Measurements from ENCODE around the gene AGFG1.

AGFG1 gene

DNA sequence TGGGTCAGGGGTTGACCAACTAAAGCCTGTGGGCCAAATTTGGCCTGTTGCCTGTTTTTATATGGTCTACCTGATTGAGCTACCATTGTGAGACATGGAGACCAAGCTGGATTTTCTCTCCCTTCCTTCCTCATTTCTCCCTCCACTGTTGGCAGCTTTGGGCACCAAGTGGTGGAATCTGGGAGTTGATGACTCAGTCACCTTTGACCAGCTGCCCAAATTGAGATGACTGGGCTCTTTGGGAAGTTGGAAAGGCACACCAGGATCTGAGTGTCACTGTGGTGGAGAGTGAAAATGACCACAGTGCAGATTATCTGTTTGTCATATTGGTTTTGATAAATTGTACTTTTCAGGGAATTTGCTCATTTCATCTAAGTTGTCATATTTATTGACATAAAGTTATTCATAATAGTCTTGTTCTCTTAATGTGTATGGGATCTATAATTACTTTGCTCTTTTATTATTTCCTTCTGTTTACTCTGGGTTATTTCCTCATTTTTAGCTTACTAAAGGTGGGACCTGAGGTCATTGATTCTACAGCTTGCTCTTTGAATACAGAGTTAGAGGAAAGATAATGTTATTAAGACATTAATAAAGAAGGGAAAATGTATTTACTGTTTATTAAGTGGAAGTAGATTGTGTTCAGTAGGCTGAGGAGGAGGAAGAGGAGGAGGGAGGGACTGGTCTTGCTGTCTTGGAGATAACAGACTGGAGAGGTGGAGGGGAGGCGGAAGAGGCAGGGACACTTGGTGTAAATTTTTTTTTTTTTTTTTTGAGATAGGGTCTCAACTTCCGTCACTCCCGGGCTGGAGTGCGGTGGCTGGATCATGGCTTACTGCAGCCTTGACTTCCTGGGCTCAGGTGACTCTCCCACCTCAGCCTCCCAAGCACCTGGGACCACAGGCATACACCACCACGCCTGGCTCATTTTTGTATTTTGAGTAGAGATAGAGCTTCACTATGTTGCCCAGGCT is 31.8 kb downstream of the AGFG1 start:
- H3K4me1 ChIP-seq (ENCODE audit: control insufficient read depth, insufficient read depth, low read length): peaks cover 38% of the 10 kb centered on the region
- H3K27me3 ChIP-seq (replicated peaks; ENCODE audit: control insufficient read depth, insufficient read depth, low read length): no peaks in the 10 kb centered on the region
- H3K9ac ChIP-seq (ENCODE audit: low read length): peak overlapping the region; percentile 6
- no peaks in the 10 kb centered on the region for H3K9me3 ChIP-seq (ENCODE audit: control insufficient read depth, low read length)
- peak overlapping the region; percentile 57 for H3K4me3 ChIP-seq (ENCODE audit: low read length)
- H3K36me3 ChIP-seq (ENCODE audit: control insufficient read depth, insufficient read depth, low read length, severe bottlenecking): peaks cover 5% of the 10 kb centered on the region
- DNase-seq (ENCODE audit: low read depth): peak; percentile 46

GRCh38 chr2:227504700-227505099 is 32.7 kb downstream of the AGFG1 start:
- no peak for DNase-seq (ENCODE audit: low read depth)
- H3K9ac ChIP-seq (ENCODE audit: low read length): no peak overlapping the region
- no peaks in the 10 kb centered on the region for H3K27me3 ChIP-seq (replicated peaks; ENCODE audit: control insufficient read depth, insufficient read depth, low read length)
- H3K9me3 ChIP-seq (ENCODE audit: control insufficient read depth, low read length): no peaks in the 10 kb centered on the region
- peaks cover 3% of the 10 kb centered on the region for H3K36me3 ChIP-seq (ENCODE audit: control insufficient read depth, insufficient read depth, low read length, severe bottlenecking)
- peaks cover 38% of the 10 kb centered on the region for H3K4me1 ChIP-seq (ENCODE audit: control insufficient read depth, insufficient read depth, low read length)
- H3K4me3 ChIP-seq (ENCODE audit: low read length): no peak overlapping the region

DNA sequence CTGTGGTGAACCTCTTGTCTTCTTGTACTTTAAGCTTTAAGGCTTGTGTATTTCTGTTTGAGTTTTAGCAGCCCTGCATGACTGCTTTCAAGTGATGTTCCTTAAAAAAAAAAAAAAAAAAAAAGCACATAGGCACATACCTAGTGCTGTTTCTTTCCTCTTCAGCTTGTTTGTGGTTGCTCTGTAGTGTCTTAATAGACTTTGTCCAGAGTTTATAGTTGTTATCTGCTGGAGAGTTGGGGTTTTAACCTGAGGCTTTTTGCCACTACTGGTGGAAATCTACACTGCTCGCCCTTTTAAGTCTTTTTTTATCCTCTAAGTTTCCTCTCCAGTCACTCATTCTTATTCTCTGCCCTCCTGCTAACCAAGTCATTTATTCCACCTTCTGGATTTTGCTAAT is 34.5 kb downstream of the AGFG1 start:
- H3K4me3 ChIP-seq (ENCODE audit: low read length): no peak overlapping the region
- DNase-seq (ENCODE audit: low read depth): no peak
- H3K27me3 ChIP-seq (replicated peaks; ENCODE audit: control insufficient read depth, insufficient read depth, low read length): no peaks in the 10 kb centered on the region
- H3K9ac ChIP-seq (ENCODE audit: low read length): no peak overlapping the region
- H3K4me1 ChIP-seq (ENCODE audit: control insufficient read depth, insufficient read depth, low read length): peaks cover 54% of the 10 kb centered on the region
- no peaks in the 10 kb centered on the region for H3K9me3 ChIP-seq (ENCODE audit: control insufficient read depth, low read length)
- H3K36me3 ChIP-seq (ENCODE audit: control insufficient read depth, insufficient read depth, low read length, severe bottlenecking): no peaks in the 10 kb centered on the region

GRCh38 chr2:227507963-227508362 is 36.0 kb downstream of the AGFG1 start:
- H3K9me3 ChIP-seq (ENCODE audit: control insufficient read depth, low read length): no peaks in the 10 kb centered on the region
- H3K4me1 ChIP-seq (ENCODE audit: control insufficient read depth, insufficient read depth, low read length): peaks cover 65% of the 10 kb centered on the region
- no peak for DNase-seq (ENCODE audit: low read depth)

GRCh38 chr2:227509076-227509475 is 37.1 kb downstream of the AGFG1 start:
- H3K27me3 ChIP-seq (replicated peaks; ENCODE audit: control insufficient read depth, insufficient read depth, low read length): no peaks in the 10 kb centered on the region
- H3K9ac ChIP-seq (ENCODE audit: low read length): no peak overlapping the region
- H3K4me3 ChIP-seq (ENCODE audit: low read length): no peak overlapping the region
- DNase-seq (ENCODE audit: low read depth): no peak
- H3K9me3 ChIP-seq (ENCODE audit: control insufficient read depth, low read length): no peaks in the 10 kb centered on the region
- peaks cover 63% of the 10 kb centered on the region for H3K4me1 ChIP-seq (ENCODE audit: control insufficient read depth, insufficient read depth, low read length)
- H3K36me3 ChIP-seq (ENCODE audit: control insufficient read depth, insufficient read depth, low read length, severe bottlenecking): no peaks in the 10 kb centered on the region

More at GRCh38 chr2:227507963-227508362, 36.0 kb downstream of the AGFG1 start:
- Histone ChIP-seq H3K27me3 (replicated peaks; ENCODE audit: control insufficient read depth, insufficient read depth, low read length) (no peaks in the 10 kb centered on the region), H3K9ac (ENCODE audit: low read length) (no peak overlapping the region), H3K4me3 (ENCODE audit: low read length) (no peak overlapping the region), H3K36me3 (ENCODE audit: control insufficient read depth, insufficient read depth, low read length, severe bottlenecking) (no peaks in the 10 kb centered on the region)

DNA sequence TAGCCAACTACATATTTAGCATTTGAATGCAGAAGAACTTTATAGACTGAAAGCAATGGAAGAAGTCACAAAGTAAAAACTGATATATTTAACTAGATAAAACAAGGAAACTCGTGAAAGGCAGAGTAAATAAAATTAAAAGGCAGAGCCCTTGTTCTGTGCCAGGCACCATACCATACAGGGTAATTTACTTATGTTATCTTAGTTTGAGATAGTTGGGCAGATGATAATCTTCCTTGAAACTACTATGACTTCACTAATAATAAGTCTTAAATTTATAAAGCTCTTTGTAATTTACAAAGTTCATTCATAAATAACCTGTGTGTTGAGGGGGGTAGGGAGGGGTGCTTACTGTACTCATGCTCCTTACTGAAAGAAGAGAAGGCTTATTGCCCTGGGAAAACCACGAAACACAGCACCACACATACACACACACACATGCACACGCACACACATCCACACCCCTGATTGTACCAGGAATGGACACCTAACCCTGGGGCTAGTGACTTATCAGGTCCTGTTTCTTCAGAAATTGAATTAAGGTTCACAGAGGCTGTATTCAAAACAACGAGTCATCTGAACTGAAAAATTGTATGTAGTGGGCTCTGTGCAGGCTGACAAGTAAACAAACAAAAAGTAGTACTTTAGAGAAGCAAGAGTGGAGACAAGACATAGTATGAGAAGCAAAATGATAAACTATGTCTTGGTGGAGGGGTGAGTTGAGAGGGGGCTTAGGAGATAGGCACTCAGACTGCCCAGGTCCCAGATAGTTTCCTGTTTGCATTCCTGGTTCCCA is 38.1 kb downstream of the AGFG1 start:
- Histone ChIP-seq H3K36me3 (ENCODE audit: control insufficient read depth, insufficient read depth, low read length, severe bottlenecking) (no peaks in the 10 kb centered on the region), H3K9ac (ENCODE audit: low read length) (no peak overlapping the region), H3K4me3 (ENCODE audit: low read length) (no peak overlapping the region), H3K4me1 (ENCODE audit: control insufficient read depth, insufficient read depth, low read length) (peaks cover 53% of the 10 kb centered on the region), H3K27me3 (replicated peaks; ENCODE audit: control insufficient read depth, insufficient read depth, low read length) (no peaks in the 10 kb centered on the region), H3K9me3 (ENCODE audit: control insufficient read depth, low read length) (no peaks in the 10 kb centered on the region)
- DNase-seq (ENCODE audit: low read depth): peak; percentile 34

GRCh38 chr2:227510620-227510958 is 38.6 kb downstream of the AGFG1 start:
- no peak for DNase-seq (ENCODE audit: low read depth)
- H3K9ac ChIP-seq (ENCODE audit: low read length): no peak overlapping the region
- H3K9me3 ChIP-seq (ENCODE audit: control insufficient read depth, low read length): no peaks in the 10 kb centered on the region
- H3K4me1 ChIP-seq (ENCODE audit: control insufficient read depth, insufficient read depth, low read length): peaks cover 48% of the 10 kb centered on the region
- no peaks in the 10 kb centered on the region for H3K36me3 ChIP-seq (ENCODE audit: control insufficient read depth, insufficient read depth, low read length, severe bottlenecking)
- H3K4me3 ChIP-seq (ENCODE audit: low read length): no peak overlapping the region
- no peaks in the 10 kb centered on the region for H3K27me3 ChIP-seq (replicated peaks; ENCODE audit: control insufficient read depth, insufficient read depth, low read length)

GRCh38 chr2:227511239-227511930 is 39.4 kb downstream of the AGFG1 start:
- no peak for DNase-seq (ENCODE audit: low read depth)
- peaks cover 44% of the 10 kb centered on the region for H3K4me1 ChIP-seq (ENCODE audit: control insufficient read depth, insufficient read depth, low read length)
- H3K4me3 ChIP-seq (ENCODE audit: low read length): no peak overlapping the region
- no peaks in the 10 kb centered on the region for H3K36me3 ChIP-seq (ENCODE audit: control insufficient read depth, insufficient read depth, low read length, severe bottlenecking)
- H3K9me3 ChIP-seq (ENCODE audit: control insufficient read depth, low read length): no peaks in the 10 kb centered on the region
- no peak overlapping the region for H3K9ac ChIP-seq (ENCODE audit: low read length)
- no peaks in the 10 kb centered on the region for H3K27me3 ChIP-seq (replicated peaks; ENCODE audit: control insufficient read depth, insufficient read depth, low read length)

- Histone ChIP-seq H3K9me3 (ENCODE audit: control insufficient read depth, low read length) (no peaks in the 10 kb centered on the region), H3K4me3 (ENCODE audit: low read length) (no peak overlapping the region), H3K27me3 (replicated peaks; ENCODE audit: control insufficient read depth, insufficient read depth, low read length) (no peaks in the 10 kb centered on the region), H3K4me1 (ENCODE audit: control insufficient read depth, insufficient read depth, low read length) (peaks cover 42% of the 10 kb centered on the region), H3K9ac (ENCODE audit: low read length) (no peak overlapping the region), H3K36me3 (ENCODE audit: control insufficient read depth, insufficient read depth, low read length, severe bottlenecking) (no peaks in the 10 kb centered on the region)
- no peak for DNase-seq (ENCODE audit: low read depth)
These were observed 40.0 kb downstream of the AGFG1 start for GRCh38 chr2:227511955-227512354.

- no peaks in the 10 kb centered on the region for H3K27me3 ChIP-seq (replicated peaks; ENCODE audit: control insufficient read depth, insufficient read depth, low read length)
- peaks cover 53% of the 10 kb centered on the region for H3K4me1 ChIP-seq (ENCODE audit: control insufficient read depth, insufficient read depth, low read length)
- H3K4me3 ChIP-seq (ENCODE audit: low read length): no peak overlapping the region
- H3K36me3 ChIP-seq (ENCODE audit: control insufficient read depth, insufficient read depth, low read length, severe bottlenecking): no peaks in the 10 kb centered on the region
- H3K9me3 ChIP-seq (ENCODE audit: control insufficient read depth, low read length): no peaks in the 10 kb centered on the region
- DNase-seq (ENCODE audit: low read depth): no peak
- H3K9ac ChIP-seq (ENCODE audit: low read length): no peak overlapping the region
These were observed 41.2 kb downstream of the AGFG1 start for GRCh38 chr2:227513113-227513512.

DNA sequence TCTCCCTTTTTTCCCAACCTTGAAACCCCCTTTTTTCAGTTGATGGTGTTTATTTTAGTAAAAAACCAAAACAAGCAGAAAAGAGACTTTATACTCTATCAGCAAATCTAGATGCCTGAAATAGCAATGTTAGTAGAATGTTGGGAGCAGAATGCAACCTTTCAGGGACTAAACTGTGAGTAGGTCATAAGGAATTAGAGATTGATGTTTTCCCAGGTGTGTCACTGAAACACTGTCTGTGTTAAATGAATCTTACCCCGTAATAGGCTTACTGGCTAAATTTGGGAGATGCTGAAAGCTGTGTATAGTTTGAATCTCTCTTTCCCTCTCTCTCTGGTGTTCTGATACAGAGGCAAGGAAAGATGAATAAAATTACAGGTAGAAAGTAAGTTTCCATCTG is 43.8 kb downstream of the AGFG1 start:
- DNase-seq (ENCODE audit: low read depth): no peak
- Histone ChIP-seq H3K27me3 (replicated peaks; ENCODE audit: control insufficient read depth, insufficient read depth, low read length) (no peaks in the 10 kb centered on the region), H3K36me3 (ENCODE audit: control insufficient read depth, insufficient read depth, low read length, severe bottlenecking) (peaks cover 8% of the 10 kb centered on the region)

More for the DNA sequence above, 43.8 kb downstream of the AGFG1 start:
- Histone ChIP-seq H3K9ac (ENCODE audit: low read length) (no peak overlapping the region), H3K9me3 (ENCODE audit: control insufficient read depth, low read length) (no peaks in the 10 kb centered on the region), H3K4me1 (ENCODE audit: control insufficient read depth, insufficient read depth, low read length) (peaks cover 62% of the 10 kb centered on the region), H3K4me3 (ENCODE audit: low read length) (no peak overlapping the region)

Measured in adipocyte (in vitro differentiated cells).